ENCODE data around the gene E2F1.
"Not testable (repeated sequence)": the region's sequence is repeated elsewhere in the genome, so short reads cannot be mapped to it uniquely, and the experiment has no call there.

The E2F1 gene

GRCh38 chr20:33657704-33658095 is 28.5 kb downstream of the E2F1 start:
- DNase-seq (ENCODE audit: low read depth) = no peak

DNA sequence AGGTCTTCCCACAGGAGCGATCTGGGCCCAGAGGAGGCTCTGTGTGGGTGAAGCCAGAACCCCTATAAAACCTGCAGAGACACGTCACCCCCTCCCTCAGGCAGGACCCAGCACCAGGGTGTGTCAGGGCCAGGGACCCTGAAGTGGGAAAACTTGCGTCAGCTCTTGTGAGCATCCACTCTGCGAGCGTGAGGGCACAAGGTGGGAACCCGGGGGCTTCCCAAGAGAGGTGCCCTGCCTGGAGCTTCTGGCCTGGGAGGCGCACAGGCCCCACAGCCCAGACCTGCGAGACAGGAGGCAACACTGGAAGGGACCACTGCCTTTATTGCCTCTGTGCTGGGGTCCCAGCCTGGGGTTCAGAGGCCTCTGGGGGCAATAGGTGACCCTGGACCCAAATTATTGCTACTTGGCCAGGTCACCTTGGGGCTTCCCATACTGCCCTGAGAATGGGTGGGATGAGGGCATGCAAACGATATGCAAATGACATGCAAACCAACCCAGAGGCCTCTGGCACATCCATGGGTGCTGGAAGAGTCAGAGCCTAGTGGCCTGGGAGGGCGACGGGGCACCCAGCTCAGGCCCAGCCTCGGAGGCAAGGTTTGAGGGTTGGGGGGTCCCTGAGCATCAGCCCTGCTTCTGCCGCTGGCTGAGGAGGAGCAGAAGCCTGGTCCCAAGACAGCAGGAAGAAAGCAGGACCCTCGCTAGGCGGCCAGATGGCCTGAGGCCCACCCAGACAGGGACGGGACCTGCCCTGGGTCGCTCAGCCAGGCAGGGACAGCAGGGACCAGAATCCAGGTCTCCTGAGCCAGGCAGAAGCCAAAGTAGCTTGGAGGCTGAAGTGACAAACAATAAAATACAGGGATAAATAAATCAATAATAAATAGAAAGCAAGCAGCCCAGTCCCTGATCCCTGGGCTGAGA is 29.1 kb downstream of the E2F1 start:
- no peak for DNase-seq (ENCODE audit: low read depth)

GRCh38 chr20:33656010-33656782 is 30.0 kb downstream of the E2F1 start:
- no peak for DNase-seq (ENCODE audit: low read depth)

DNA sequence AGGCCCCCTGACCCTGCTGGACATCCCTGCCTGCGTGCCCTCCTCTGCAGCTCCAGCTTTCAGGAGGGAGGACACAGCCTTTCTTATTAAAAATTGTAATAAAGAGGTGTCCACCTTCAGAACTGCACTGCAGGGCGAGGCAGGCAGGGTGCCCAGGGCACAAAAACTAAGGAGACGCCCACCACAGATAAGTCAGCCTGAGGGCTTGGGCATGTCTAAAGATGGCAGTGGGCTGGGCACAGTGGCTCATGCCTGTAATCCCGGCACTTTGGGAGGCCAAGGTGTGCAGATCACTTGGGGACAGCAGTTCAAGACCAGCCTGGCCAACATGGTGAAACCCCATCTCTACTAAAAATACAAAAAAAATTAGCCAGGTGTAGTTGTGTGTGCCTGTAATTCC is 31.0 kb downstream of the E2F1 start:
- no peak for DNase-seq (ENCODE audit: low read depth)

DNA sequence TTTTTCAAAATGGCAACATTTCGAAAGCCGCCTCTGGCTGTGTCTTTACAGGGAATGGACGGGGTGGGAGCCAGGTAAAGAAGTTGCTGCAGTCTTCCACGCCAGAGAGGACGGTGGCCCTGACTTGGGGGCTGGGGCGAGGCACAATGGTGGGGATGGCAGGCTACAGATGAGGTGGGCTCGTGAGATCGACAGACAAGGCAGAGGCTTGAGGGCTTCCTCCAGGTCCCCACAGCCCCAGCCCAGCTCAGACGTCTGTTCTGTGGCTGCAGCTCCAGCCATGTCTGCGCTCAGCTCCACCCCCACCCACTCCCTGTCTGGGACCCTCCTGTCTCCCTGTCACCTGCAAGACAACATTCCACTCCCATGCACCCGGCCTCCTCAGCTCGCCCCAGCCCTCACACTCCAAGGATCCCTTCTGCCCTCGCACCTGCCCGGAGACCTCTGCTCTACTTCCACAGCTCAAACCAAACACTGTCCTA is 31.5 kb downstream of the E2F1 start:
- DNase-seq (ENCODE audit: low read depth) = no peak

DNA sequence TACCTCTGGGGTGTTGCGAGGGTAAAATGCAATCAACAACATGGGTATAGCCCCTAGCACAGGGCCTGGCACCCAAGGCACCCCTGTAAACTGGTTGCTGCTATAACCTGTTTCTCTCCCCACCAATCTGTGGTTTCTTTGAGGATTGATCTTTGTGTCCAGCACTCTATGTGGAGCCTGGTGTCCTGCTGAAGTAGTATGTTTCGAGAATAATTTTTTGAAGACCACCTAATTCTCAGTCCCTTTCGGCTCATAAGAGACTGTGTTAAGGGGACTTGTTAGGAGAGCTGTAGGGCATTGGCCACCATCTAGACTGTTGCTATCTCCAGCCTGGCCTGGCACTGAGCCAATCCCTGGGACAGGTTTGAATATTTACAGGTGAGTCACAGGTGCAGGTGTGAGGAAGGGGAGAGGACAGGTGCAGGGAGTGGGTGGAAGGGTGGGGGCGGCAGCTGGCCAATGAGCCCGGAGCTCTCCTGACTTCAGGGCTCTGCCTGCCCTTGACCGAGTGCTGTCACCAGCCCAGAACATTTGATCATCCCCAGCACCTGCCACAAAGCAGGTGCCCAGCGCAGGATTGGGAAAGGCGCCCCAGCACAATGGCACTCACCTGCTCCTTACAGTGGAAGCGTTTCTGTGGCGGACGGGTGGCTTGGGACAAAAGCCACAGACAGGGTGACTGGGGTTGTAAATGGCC is 32.1 kb downstream of the E2F1 start:
- no peak for DNase-seq (ENCODE audit: low read depth)

- no peak for DNase-seq (ENCODE audit: low read depth)
These were observed 32.8 kb downstream of the E2F1 start for GRCh38 chr20:33653218-33653899.

DNA sequence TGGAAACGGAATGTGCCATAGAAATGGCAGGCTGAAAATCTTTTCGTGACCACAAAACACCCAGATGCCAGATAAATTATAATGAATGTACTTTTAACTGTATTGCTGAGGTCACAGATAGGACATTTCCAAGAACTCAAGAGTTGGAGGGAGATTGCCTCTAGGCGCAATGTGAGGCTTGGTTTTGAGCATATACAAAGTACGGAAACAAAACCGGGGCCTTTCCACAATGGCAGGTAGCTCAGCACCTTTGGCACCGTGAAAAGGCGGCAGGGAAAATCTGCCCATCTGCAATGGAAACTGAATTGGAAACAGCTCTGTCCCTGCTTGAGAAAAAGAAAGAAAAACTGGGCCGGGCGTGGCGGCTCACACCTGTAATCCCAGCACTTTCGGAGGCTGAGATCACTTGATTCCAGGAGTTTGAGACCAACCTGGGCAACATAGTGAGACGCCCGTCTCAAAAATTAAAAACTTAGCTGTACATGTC is 34.6 kb downstream of the E2F1 start:
- DNase-seq (ENCODE audit: low read depth) = no peak

DNA sequence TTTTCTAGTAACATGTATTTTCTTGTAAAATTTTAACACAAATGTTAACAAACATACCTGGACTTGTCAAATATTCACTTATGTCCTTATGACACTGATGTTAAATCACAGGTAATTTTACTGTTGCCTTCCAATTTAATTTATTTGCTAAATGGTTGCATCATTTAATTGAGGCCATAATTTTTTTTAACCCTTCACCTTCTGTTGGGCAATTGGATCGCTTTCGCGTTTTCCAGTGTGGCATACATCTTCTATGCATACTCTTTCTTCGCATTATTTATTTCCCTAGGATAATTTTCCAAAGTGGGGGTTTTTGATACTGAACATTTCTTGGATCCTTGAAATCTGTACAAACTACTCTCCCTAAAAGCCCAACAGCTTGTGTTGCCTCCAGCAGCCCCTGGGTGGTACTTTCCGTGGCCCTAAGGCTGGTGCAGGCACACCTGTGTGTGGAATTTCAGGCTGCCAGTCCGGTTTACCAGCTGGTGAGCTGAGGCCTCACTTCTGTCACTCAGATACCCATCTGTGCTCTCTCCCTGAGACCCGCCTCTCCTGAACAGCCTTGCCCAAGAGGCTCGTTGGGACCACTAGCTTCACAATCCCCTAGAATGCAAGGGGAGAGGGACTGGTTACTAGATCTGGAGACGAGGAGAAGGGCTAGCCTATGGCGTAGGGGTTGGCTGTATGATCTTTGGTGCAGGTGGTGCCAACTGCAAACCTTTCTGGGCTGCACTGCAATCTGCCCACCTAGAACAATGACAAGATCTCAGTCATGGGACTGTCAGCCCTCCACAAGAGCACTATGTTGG is 35.2 kb downstream of the E2F1 start:
- DNase-seq (ENCODE audit: low read depth) = no peak

- no peak for DNase-seq (ENCODE audit: low read depth)
These were observed 36.0 kb downstream of the E2F1 start for GRCh38 chr20:33650111-33650752.

DNA sequence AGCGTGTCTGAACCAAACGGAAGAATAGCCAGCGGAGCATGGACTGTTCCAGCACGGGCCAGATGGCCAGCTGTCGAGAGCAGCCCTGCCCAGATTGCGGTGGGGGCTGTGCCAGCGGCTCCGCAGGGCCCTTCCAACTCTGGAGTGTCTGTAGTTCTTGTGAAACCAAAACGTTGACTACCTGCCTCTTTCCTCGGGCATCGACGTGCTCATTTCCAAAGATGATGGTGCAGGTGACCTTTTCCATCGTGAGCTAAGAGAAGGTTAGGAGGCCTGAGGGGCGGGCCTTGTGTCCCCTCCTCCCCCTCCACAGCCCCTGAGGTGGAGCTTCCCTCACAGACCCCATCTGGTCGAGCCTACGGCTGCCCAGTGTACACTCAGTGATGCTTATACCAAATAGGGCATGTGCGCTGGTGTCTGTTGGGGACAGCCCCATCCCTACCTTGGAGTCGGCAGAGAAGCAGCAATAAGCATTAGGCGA is 36.9 kb downstream of the E2F1 start:
- DNase-seq (ENCODE audit: low read depth) = no peak

GRCh38 chr20:33648396-33649004 is 37.7 kb downstream of the E2F1 start:
- no peak for DNase-seq (ENCODE audit: low read depth)

DNA sequence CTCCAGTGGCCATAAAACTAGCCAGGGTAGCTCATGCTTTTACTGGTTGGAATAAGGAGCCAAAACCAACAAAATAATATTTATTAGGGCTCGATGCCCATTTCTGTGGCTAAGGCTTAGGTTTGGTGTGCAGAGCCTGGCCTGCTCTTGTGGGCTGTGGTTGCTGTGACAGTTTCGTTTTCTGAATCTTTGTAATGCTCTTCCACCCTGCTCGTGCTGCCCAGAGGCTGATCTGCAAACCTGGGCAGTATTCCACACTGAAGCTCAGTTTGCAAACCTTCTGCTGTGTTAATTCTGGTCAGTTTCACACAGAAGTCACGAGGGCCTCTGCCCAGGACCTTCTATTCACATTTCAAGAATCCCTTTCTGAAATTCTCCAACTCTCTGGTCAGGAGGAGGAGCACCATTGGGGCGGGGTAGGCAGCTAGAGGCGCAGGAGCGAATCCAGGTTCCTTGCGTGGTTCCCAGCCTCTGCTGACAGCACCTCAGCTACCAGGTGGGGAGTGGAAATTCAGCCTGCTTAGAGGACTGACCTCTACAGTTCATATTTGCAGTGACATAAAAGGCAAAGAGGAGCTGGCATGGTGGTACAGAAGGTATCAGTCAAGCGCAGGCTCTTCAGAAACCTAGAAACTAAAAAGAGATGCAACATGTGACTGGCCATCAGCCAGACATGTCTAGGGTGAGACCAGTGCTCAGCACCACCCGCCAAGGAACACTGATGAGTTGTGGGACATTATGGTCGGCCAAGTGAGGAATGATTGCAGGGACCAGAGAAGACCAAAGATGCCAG is 38.4 kb downstream of the E2F1 start:
- no peak for DNase-seq (ENCODE audit: low read depth)

DNA sequence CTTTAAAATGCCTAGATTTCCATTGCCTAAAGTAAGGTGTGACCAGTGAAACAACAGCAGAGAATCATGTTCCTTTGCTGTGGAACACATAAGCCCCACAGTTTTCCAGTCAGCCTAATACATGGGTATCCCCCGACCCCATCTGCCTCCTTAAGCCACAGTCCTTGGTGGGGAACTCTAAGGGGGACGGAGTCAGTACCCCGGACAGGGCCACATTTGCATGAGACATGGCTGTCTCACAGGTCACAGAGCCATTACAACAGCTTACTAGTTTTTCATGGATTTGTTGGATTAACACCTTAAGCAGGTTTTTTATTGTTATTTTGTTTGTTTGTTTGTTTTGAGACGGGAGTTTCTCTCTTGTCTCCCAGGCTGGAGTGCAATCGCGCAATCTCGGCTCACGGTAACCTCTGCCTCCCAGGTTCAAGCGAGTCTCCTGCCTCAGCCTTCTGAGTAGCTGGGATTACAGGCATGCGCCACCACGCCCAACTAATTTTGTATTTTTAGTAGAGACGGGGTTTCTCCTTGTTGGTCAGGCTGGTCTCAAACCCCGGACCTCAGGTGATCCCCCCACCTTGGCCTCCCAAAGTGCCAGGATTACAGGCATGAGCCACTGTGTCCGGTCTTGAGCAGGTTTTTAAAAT is 39.1 kb downstream of the E2F1 start:
- DNase-seq (ENCODE audit: low read depth) = not testable (repeated sequence)

DNA sequence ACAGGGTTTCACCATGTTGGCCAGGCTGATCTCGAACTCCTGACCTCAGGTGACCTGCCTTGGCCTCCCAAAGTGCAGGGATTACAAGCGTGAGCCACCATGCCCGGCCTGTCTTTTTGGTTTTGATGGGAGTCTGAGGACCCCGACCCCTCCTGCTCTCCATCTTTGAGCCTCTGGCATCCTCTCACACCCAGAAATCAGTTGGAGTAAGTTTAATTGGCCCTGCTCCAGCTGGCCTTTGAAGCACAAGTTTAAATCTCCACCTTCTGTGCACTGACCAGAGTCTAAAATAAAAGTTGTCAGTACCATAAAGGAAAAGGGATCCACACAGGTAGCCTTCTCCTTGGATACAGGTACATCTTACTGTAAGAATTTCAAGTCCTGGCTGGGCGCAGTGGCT is 40.0 kb downstream of the E2F1 start:
- no peak for DNase-seq (ENCODE audit: low read depth)

- DNase-seq (ENCODE audit: low read depth) = no peak
These were observed 40.8 kb downstream of the E2F1 start for GRCh38 chr20:33645396-33645795.

DNA sequence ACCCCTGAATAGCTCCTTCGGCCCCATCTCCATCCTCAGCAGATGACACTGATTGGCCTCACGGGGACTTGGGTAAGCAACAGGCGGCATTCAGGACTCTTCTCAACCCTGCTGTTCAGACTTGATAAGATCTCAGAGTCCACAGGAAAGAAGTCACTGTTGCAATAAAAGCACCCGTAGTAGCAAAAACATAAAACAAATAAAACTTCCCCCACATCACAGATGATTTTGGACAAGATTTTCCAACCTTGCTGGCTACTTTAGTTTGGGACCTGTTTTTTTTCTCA is 41.2 kb downstream of the E2F1 start:
- DNase-seq (ENCODE audit: low read depth) = no peak

- no peak for DNase-seq (ENCODE audit: low read depth)
These were observed 41.7 kb downstream of the E2F1 start for GRCh38 chr20:33644313-33645071.

Data from HS-27A (cell line).